IMR-90 (cell line): Measurements from ENCODE around the gene TMEM14C. TPM values are rescaled to one million over a fixed set of nuclear protein-coding genes. Genes with fewer than 3 reads are reported as not detected.

Experiments used
- ATAC-seq: fragments of 200-7000 bp; cut with Tn5 transposase; 2 replicates; pipeline ENCODE4 v1.9.1; 2020; ENCODE audit warnings: low read depth, mild to moderate bottlenecking, moderate library complexity
- BruUV-seq: library from RNA; stranded (reverse); fragments of 400-500 nt; replicated peaks from 2 replicates; lab custom pipeline; 2021; lab: Mats Ljungman, UMichigan
- CTCF ChIA-PET: fragments of 300-600 bp; formaldehyde crosslinking; extraction: SDS; loops from one replicate; lab custom pipeline; 2021; ENCODE audit warnings: antibody characterized with exemption; lab: Yijun Ruan, JAX
- POLR2A ChIA-PET: fragments of 300-600 bp; sonication (Branson Sonifier 250); formaldehyde crosslinking; loops from one replicate; lab custom pipeline; 2022; ENCODE audit warnings: antibody characterized with exemption; ENCODE audit not compliant: unreplicated experiment; lab: Charles Lee
- DNase-seq: peaks from one replicate; pipeline ENCODE4 v3.0.0; 2013
- H2AFZ ChIP-seq: replicated peaks from 2 replicates; pipeline ENCODE3; 2013; ENCODE audit warnings: low read length, mild to moderate bottlenecking; ENCODE audit not compliant: poor library complexity
- H2AK5ac ChIP-seq: 2 replicates; pipeline ENCODE4 v1.6.1; 2013; ENCODE audit warnings: low read depth, low read length, inconsistent platforms
- H2AK9ac ChIP-seq: replicated peaks from 2 replicates; pipeline ENCODE3; 2013; ENCODE audit warnings: mild to moderate bottlenecking, low read depth, low read length, moderate library complexity; ENCODE audit not compliant: poor library complexity
- H2BK120ac ChIP-seq: 2 replicates; pipeline ENCODE4 v1.6.1; 2013; ENCODE audit warnings: low read depth, low read length, inconsistent platforms
- H2BK15ac ChIP-seq: 3 replicates; pipeline ENCODE4 v1.6.1; 2013; ENCODE audit warnings: low read depth, low read length, inconsistent platforms
- H2BK20ac ChIP-seq: 2 replicates; pipeline ENCODE4 v1.6.1; 2013; ENCODE audit warnings: low read depth, mild to moderate bottlenecking, inconsistent platforms, low read length, moderate library complexity
- H2BK5ac ChIP-seq: 2 replicates; pipeline ENCODE4 v1.6.1; 2013; ENCODE audit warnings: mild to moderate bottlenecking, low read depth, low read length, inconsistent platforms; ENCODE audit not compliant: poor library complexity, severe bottlenecking
- H3K14ac ChIP-seq: replicated peaks from 2 replicates; pipeline ENCODE4 v1.6.1; 2013; ENCODE audit warnings: low read depth, low read length, inconsistent platforms
- H3K18ac ChIP-seq: 2 replicates; pipeline ENCODE4 v1.6.1; 2013; ENCODE audit warnings: low read depth, low read length, control low read depth
- H3K23ac ChIP-seq: 2 replicates; pipeline ENCODE4 v1.6.1; 2013; ENCODE audit warnings: low read depth, low read length, inconsistent platforms
- H3K27ac ChIP-seq: 2 replicates; pipeline ENCODE4 v1.5.1; 2013; ENCODE audit warnings: mild to moderate bottlenecking, control low read depth, low read length; ENCODE audit not compliant: insufficient read depth
- H3K27me3 ChIP-seq: 2 replicates; pipeline ENCODE4 v1.6.1; 2013; ENCODE audit warnings: low read length; ENCODE audit not compliant: control insufficient read depth, insufficient read depth
- H3K36me3 ChIP-seq: 2 replicates; pipeline ENCODE4 v1.6.1; 2013; ENCODE audit warnings: low read length, mixed read lengths; ENCODE audit not compliant: control insufficient read depth, insufficient read depth
- H3K4ac ChIP-seq: 2 replicates; pipeline ENCODE4 v1.6.1; 2013; ENCODE audit warnings: low read depth, low read length, inconsistent platforms
- H3K4me1 ChIP-seq: 2 replicates; pipeline ENCODE4 v1.6.1; 2013; ENCODE audit warnings: low read length, mixed read lengths; ENCODE audit not compliant: control insufficient read depth, insufficient read depth
- H3K4me2 ChIP-seq: 2 replicates; pipeline ENCODE4 v1.6.1; 2013; ENCODE audit warnings: low read depth, mild to moderate bottlenecking, control low read depth, low read length, moderate library complexity
- H3K4me3 ChIP-seq: 2 replicates; pipeline ENCODE4 v1.5.1; 2013; ENCODE audit warnings: low read depth, mild to moderate bottlenecking, control low read depth, low read length, moderate library complexity; ENCODE audit not compliant: insufficient read depth
- H3K56ac ChIP-seq: 2 replicates; pipeline ENCODE4 v1.6.1; 2013; ENCODE audit warnings: low read length, inconsistent platforms; ENCODE audit not compliant: insufficient read depth; ENCODE audit errors: extremely low read depth
- H3K79me1 ChIP-seq, 2 experiments: 2 replicates each; pipeline ENCODE4 v1.6.1; 2013; ENCODE audit warnings: low read length in 2 of 2, inconsistent platforms in 1 of 2, low read depth in 1 of 2
- H3K9ac ChIP-seq: 2 replicates; pipeline ENCODE4 v1.6.1; 2013; ENCODE audit warnings: low read depth, low read length, control low read depth
- H3K9me1 ChIP-seq: 2 replicates; pipeline ENCODE4 v1.6.1; 2013; ENCODE audit warnings: low read length, inconsistent platforms; ENCODE audit not compliant: insufficient read depth
- H3K9me3 ChIP-seq: 2 replicates; pipeline ENCODE4 v1.6.1; 2013; ENCODE audit warnings: low read length; ENCODE audit not compliant: control insufficient read depth, insufficient read depth
- H4K20me1 ChIP-seq: 2 replicates; pipeline ENCODE4 v1.6.1; 2013; ENCODE audit warnings: low read length, inconsistent platforms; ENCODE audit not compliant: insufficient read depth
- H4K5ac ChIP-seq: 2 replicates; pipeline ENCODE4 v1.6.1; 2013; ENCODE audit warnings: mild to moderate bottlenecking, low read depth, low read length, control low read depth
- H4K8ac ChIP-seq, 2 experiments: 2 replicates each; pipeline ENCODE4 v1.6.1; 2013; ENCODE audit warnings: low read depth in 2 of 2, low read length in 2 of 2, control low read depth in 1 of 2, inconsistent platforms in 1 of 2
- H4K91ac ChIP-seq: 2 replicates; pipeline ENCODE4 v1.6.1; 2013; ENCODE audit warnings: low read depth, low read length, inconsistent platforms; ENCODE audit not compliant: insufficient read depth
- BHLHE40 ChIP-seq: fragments of 150-350 bp; IDR thresholded peaks from 2 replicates; pipeline ENCODE4 v1.6.1; 2016; ENCODE audit warnings: mild to moderate bottlenecking, low read depth, low read length
- CEBPB ChIP-seq: IDR thresholded peaks from 2 replicates; pipeline ENCODE4 v1.6.1; 2012; ENCODE audit warnings: low read depth, low read length, improper control_type of control experiment
- CHD1 ChIP-seq: IDR thresholded peaks from 2 replicates; pipeline ENCODE4 v1.6.1; 2012; ENCODE audit warnings: low read depth, low read length, improper control_type of control experiment
- CTCF ChIP-seq: conservative IDR thresholded peaks from 2 replicates; pipeline ENCODE4 v1.5.1; 2012; ENCODE audit warnings: mild to moderate bottlenecking, low read depth, low read length, improper control_type of control experiment
- FOS ChIP-seq: fragments of 150-350 bp; IDR thresholded peaks from 2 replicates; pipeline ENCODE4 v1.6.1; 2016; ENCODE audit warnings: low read depth, low read length
- MAZ ChIP-seq: IDR thresholded peaks from 2 replicates; pipeline ENCODE4 v1.6.1; 2012; ENCODE audit warnings: low read depth, mild to moderate bottlenecking, low read length, improper control_type of control experiment, moderate library complexity, borderline replicate concordance
- MXI1 ChIP-seq: IDR thresholded peaks from 2 replicates; pipeline ENCODE4 v1.6.1; 2012; ENCODE audit warnings: low read depth, mild to moderate bottlenecking, low read length, moderate library complexity, borderline replicate concordance
- NFE2L2 ChIP-seq: fragments of 150-350 bp; IDR thresholded peaks from 2 replicates; pipeline ENCODE4 v1.6.1; 2016; ENCODE audit warnings: low read depth, mild to moderate bottlenecking, low read length
- POLR2A ChIP-seq: IDR thresholded peaks from 2 replicates; pipeline ENCODE4 v1.6.1; 2012; ENCODE audit warnings: mild to moderate bottlenecking, low read depth, low read length
- RAD21 ChIP-seq: IDR thresholded peaks from 2 replicates; pipeline ENCODE4 v1.6.1; 2012; ENCODE audit warnings: low read length, improper control_type of control experiment
- RCOR1 ChIP-seq: IDR thresholded peaks from 2 replicates; pipeline ENCODE4 v1.6.1; 2012; ENCODE audit warnings: mild to moderate bottlenecking, low read length, improper control_type of control experiment; ENCODE audit not compliant: insufficient replicate concordance
- RFX5 ChIP-seq: IDR thresholded peaks from 2 replicates; pipeline ENCODE4 v1.8.0; 2012; ENCODE audit warnings: low read depth, mild to moderate bottlenecking, low read length, moderate library complexity
- SMC3 ChIP-seq: fragments of 150-350 bp; IDR thresholded peaks from 2 replicates; pipeline ENCODE4 v1.6.1; 2016; ENCODE audit warnings: low read depth, mild to moderate bottlenecking, antibody characterized with exemption, low read length, moderate library complexity
- WGBS, 2 experiments: methylation state at CpG; one replicate each; pipeline versions ENCODE4 v1.1.5 to v1.1.7; 2013; ENCODE audit warnings: missing lambda C conversion rate in 2 of 2; ENCODE audit not compliant: insufficient read length in 1 of 2; ENCODE audit errors: extremely low coverage in 2 of 2; 5-methylcytosine and 5-hydroxymethylcytosine counted together
- dilution Hi-C: fragments of 300-500 bp; cut with HindIII; formaldehyde crosslinking; loops from one replicate; pipeline ENCODE4 v1.14.3; 2018; ENCODE audit warnings: low sequenced_read_pairs; ENCODE audit not compliant: unreplicated experiment
- in situ Hi-C: fragments of 300-500 bp; cut with MboI; formaldehyde crosslinking; loops from 3 replicates; pipeline ENCODE4 v1.14.3; 2019; ENCODE audit warnings: low sequenced_read_pairs, inconsistent platforms, mixed read lengths
- intact Hi-C: fragments of 100-400 bp; cut with micrococcal nuclease; formaldehyde crosslinking; loops from 2 replicates; pipeline ENCODE4 v1.10.0; 2022
- polyA plus RNA-seq, 3 experiments: library from polyadenylated mRNA; depleted of rRNA; stranded (reverse); fragments of >200 nt; gene quantifications; 2 replicates each; pipeline ENCODE4 v1.2.3, GENCODE V29; 2012; ENCODE audit warnings: low replicate concordance in 1 of 3
- total RNA-seq: library from RNA; depleted of rRNA; stranded (reverse); fragments of >200 nt; gene quantifications from 2 replicates; pipeline ENCODE4 v1.2.3, GENCODE V29; 2012
- TF ChIP-seq, protein P1 (sequence below): fragments of 150-350 bp; IDR thresholded peaks from 2 replicates; pipeline ENCODE4 v1.6.1; 2017; ENCODE audit warnings: mild to moderate bottlenecking, antibody characterized with exemption, low read length, low read depth
- TF ChIP-seq, protein P2 (sequence below): fragments of 150-350 bp; IDR thresholded peaks from 2 replicates; pipeline ENCODE4 v1.6.1; 2016; ENCODE audit warnings: low read depth, mild to moderate bottlenecking, low read length, moderate library complexity, borderline replicate concordance

Gene TMEM14C
- total and polyA plus RNA-seq, 2 of the 4 experiments (the other 2 are of a cell fraction), result 129 to 175 TPM

DNA sequence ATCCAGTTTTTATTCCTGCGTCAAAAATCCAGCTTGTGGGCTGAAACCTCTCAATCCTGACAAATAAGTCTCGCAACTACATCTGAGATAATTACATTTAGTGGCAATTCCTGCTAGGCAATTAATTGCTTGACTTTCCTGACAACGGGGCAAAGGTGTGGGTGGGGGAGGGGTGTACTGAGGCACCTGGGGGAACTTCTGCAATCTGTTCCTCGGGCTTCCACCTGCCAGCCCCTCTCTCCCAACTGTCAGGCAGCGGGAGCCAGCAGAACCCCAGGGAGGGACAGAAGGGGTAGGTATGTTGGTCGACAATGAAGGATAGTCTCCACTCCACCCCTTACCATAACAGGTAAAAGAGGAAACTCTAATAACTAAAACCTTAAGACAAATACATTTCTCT, 35.3 kb upstream of the TMEM14C start:
- BruUV-seq, result no TSS peak
- dilution Hi-C loops (no loop called here), intact Hi-C loops (no loop called here), in situ Hi-C loops (no loop called here)
- Histone ChIP-seq H3K27me3 (peaks cover 10% of the 10 kb centered on the region), H3K23ac (no peak overlapping the region), H2BK5ac (no peak overlapping the region), H2BK20ac (no peak overlapping the region), H3K9ac (no peak overlapping the region), H3K9me3 (no peaks in the 10 kb centered on the region), H3K27ac (no peak overlapping the region), H4K91ac (no peak overlapping the region), H4K20me1 (no peaks in the 10 kb centered on the region), H3K36me3 (no peaks in the 10 kb centered on the region), H3K79me1 (no peaks in the 10 kb centered on the region), H3K14ac (no peak overlapping the region), H2AK9ac (no peak overlapping the region), H2AK5ac (no peak overlapping the region), H4K5ac (no peak overlapping the region), H3K4me3 (no peak overlapping the region), H3K56ac (no peak overlapping the region), H4K8ac (no peak overlapping the region), H3K9me1 (no peaks in the 10 kb centered on the region), H2BK120ac (no peak overlapping the region), H3K18ac (no peak overlapping the region), H3K4ac (no peak overlapping the region), H2AFZ (no peak overlapping the region), H2BK15ac (no peak overlapping the region), H3K4me1 (no peaks in the 10 kb centered on the region), H3K4me2 (no peak overlapping the region)
- no CpG with 5 or more reads among the region's 6 CpGs for WGBS, 2 experiments
- ChIA-PET POLR2A (no interaction called here), CTCF (no interaction called here)
- ATAC-seq, result no peak
- TF ChIP-seq CHD1, result no peak
- TF ChIP-seq NFE2L2, result no peak
- no peak for TF ChIP-seq RFX5
- TF ChIP-seq, protein P1, sequence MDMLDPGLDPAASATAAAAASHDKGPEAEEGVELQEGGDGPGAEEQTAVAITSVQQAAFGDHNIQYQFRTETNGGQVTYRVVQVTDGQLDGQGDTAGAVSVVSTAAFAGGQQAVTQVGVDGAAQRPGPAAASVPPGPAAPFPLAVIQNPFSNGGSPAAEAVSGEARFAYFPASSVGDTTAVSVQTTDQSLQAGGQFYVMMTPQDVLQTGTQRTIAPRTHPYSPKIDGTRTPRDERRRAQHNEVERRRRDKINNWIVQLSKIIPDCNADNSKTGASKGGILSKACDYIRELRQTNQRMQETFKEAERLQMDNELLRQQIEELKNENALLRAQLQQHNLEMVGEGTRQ, result no peak
- TF ChIP-seq RAD21, result no peak
- TF ChIP-seq CTCF, result no peak
- TF ChIP-seq POLR2A, result no peak
- no peak for TF ChIP-seq FOS
- no peak for TF ChIP-seq SMC3
- TF ChIP-seq, protein P2, sequence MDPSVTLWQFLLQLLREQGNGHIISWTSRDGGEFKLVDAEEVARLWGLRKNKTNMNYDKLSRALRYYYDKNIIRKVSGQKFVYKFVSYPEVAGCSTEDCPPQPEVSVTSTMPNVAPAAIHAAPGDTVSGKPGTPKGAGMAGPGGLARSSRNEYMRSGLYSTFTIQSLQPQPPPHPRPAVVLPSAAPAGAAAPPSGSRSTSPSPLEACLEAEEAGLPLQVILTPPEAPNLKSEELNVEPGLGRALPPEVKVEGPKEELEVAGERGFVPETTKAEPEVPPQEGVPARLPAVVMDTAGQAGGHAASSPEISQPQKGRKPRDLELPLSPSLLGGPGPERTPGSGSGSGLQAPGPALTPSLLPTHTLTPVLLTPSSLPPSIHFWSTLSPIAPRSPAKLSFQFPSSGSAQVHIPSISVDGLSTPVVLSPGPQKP, result no peak
- TF ChIP-seq MAZ, result no peak
- no peak for TF ChIP-seq MXI1
- TF ChIP-seq RCOR1, result no peak
- no peak for TF ChIP-seq CEBPB
- TF ChIP-seq BHLHE40, result no peak
- DNase-seq, result no peak
